Spinal cord (tissue), 10 donors: ENCODE data around the gene ANXA2. TPM values are rescaled to one million over a fixed set of nuclear protein-coding genes. Genes with fewer than 3 reads are reported as not detected.
A peak's percentile ranks its signal among the peaks of the same experiment; 100 is the strongest.

Source experiments
- DNase-seq, 6 donors: peaks; one replicate each; pipeline versions ENCODE4 v3.0.0 to v3.0.0-alpha.2; 2013 to 2015; ENCODE audit warnings: low spot score in 6 of 6, low read depth in 4 of 6
- H3K27ac ChIP-seq: one replicate; pipeline ENCODE4 v1.5.1; 2013; ENCODE audit warnings: low read depth, low read length, control low read depth
- H3K27me3 ChIP-seq: one replicate; pipeline ENCODE4 v1.6.1; 2013; ENCODE audit warnings: low read length; ENCODE audit not compliant: control insufficient read depth, insufficient read depth
- H3K36me3 ChIP-seq: one replicate; pipeline ENCODE4 v1.6.1; 2013; ENCODE audit warnings: low read length; ENCODE audit not compliant: control insufficient read depth, insufficient read depth
- H3K4me1 ChIP-seq: one replicate; pipeline ENCODE4 v1.6.1; 2013; ENCODE audit warnings: low read length; ENCODE audit not compliant: control insufficient read depth, insufficient read depth
- H3K4me3 ChIP-seq: one replicate; pipeline ENCODE4 v1.5.1; 2013; ENCODE audit warnings: low read depth, low read length, control low read depth
- H3K9me3 ChIP-seq: one replicate; pipeline ENCODE4 v1.6.1; 2013; ENCODE audit warnings: low read length; ENCODE audit not compliant: control insufficient read depth, insufficient read depth
- WGBS: methylation state at CpG from one replicate; pipeline ENCODE4 v1.1.5; 2013; ENCODE audit warnings: missing lambda C conversion rate; ENCODE audit not compliant: insufficient coverage; 5-methylcytosine and 5-hydroxymethylcytosine counted together
- polyA plus RNA-seq, 2 donors: library from polyadenylated mRNA; unstranded; fragments of 120-200 nt; gene quantifications; one replicate each; pipeline ENCODE4 v1.2.1, GENCODE V29; 2013; ENCODE audit not compliant: insufficient read length in 2 of 2
- total RNA-seq, 2 donors: library from RNA; depleted of rRNA in 1 of 2; stranded (reverse); fragments of 120-200 nt in 1 of 2; fragments of >200 nt in 1 of 2; gene quantifications; one replicate each; pipeline versions ENCODE4 v1.2.3 to v1.2.4, GENCODE V29; 2013 to 2014
- donor health status: healthy.

The ANXA2 gene
- total and polyA plus RNA-seq, 4 donors: 119 to 1,008 (median 412) TPM

DNA sequence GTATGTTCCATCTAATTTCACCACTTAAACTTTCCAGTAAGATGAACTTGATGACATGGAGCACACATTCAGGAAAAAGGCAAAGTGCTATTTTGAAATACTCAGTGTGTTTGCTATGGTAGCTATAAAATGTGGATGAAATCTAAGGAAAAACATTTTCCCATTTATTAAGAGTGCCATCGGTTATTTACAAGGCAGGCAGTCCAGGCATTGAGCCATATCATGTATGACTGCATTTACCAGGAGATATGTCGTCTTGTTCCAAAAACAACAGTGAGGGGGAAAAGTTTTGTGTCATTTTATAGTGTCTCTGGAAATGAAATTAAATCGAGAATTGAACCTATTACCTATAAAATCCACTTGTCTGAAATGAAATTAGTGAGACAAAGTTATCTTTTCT, 13.7 kb downstream of the ANXA2 start:
- no peaks in the 10 kb centered on the region for H3K27me3 ChIP-seq
- no peak for DNase-seq
- WGBS: no CpG with 5 or more reads among the region's 3 CpGs
- H3K27ac ChIP-seq: no peak overlapping the region
- no peaks in the 10 kb centered on the region for H3K9me3 ChIP-seq
- H3K4me3 ChIP-seq: no peak overlapping the region
- no peaks in the 10 kb centered on the region for H3K36me3 ChIP-seq
- peaks cover 6% of the 10 kb centered on the region for H3K4me1 ChIP-seq

DNA sequence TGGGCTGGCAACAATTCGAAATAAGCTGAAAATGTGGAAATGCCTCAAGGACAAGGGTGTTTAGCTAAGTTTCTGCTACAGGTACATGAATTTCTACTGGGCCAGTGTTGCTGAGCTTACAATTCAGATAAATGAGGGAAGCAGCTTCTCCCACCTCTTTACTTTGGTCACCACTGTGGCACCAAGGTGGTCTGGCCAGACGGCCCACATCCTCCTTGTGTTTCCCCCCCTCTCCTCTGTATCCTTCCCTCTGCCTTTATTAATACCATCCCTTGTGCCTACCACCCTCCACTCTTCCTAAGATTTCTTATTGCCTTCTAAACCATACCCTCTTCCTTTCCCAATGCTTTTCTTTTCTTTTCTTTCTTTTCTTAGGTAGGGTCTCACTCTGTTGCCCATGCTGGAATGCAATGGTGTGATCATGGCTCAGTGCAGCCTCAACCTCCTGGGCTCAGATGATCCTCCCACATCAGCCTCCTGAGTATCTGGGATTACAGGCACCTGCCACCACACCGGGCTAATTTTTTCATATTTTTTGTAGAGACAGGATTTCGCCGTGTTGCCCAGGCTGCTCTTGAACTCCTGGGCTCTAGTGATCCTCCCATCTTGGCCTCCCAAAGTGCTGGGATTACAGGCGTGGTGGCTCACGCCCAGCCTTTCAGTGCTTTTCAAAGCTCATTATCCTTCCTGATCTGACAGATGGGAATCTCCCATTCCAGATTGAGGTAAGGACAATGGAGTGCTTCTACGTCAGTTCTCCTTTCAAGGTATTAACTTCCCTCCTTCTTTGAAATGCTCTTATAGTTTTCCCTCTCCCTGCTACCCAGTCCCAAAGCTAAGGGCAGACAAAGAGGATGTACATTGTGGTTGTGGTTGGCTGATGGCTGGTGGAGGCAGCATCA, 14.8 kb downstream of the ANXA2 start:
- DNase-seq: no peak
- no peak overlapping the region for H3K27ac ChIP-seq
- H3K4me1 ChIP-seq: peaks cover 6% of the 10 kb centered on the region
- no peaks in the 10 kb centered on the region for H3K36me3 ChIP-seq
- no peak overlapping the region for H3K4me3 ChIP-seq
- H3K27me3 ChIP-seq: no peaks in the 10 kb centered on the region
- WGBS: 95% methylated on average over 6 of the region's 8 CpGs
- no peaks in the 10 kb centered on the region for H3K9me3 ChIP-seq

DNA sequence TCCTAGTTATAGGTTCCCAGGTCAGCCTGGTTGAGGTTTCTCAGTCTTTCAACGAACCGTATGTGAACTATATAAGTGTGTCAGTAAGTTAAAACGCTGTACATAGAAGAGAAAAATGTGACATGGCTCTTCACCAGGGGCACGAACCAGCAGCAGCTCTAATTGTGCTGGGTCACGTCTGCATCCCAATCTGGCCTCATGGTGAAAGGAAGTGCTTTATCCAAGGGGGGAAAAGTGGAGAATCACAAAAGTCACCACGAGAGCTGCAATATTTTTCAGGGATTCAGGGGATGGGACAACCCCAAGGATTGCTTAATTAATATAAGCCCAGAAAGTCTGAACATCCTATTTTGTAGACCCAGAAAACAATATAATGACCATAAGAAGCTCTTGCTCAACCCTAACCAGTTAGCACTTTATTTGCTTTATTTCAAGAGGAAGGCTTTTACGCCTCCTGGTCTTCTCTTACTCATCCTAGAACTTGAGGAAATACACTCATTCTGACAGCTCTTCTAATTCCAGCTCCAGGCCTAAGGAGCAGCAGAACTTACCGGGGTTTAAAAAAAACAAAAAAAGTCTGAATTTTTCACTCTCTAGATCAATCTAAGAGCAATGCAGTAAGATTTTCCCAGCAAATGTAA, 16.5 kb downstream of the ANXA2 start:
- DNase-seq: no peak
- no peaks in the 10 kb centered on the region for H3K9me3 ChIP-seq
- H3K27ac ChIP-seq: no peak overlapping the region
- WGBS: 94% methylated on average over 6 of the region's 8 CpGs
- H3K4me3 ChIP-seq: no peak overlapping the region
- no peaks in the 10 kb centered on the region for H3K27me3 ChIP-seq
- H3K36me3 ChIP-seq: no peaks in the 10 kb centered on the region
- peaks cover 6% of the 10 kb centered on the region for H3K4me1 ChIP-seq

DNA sequence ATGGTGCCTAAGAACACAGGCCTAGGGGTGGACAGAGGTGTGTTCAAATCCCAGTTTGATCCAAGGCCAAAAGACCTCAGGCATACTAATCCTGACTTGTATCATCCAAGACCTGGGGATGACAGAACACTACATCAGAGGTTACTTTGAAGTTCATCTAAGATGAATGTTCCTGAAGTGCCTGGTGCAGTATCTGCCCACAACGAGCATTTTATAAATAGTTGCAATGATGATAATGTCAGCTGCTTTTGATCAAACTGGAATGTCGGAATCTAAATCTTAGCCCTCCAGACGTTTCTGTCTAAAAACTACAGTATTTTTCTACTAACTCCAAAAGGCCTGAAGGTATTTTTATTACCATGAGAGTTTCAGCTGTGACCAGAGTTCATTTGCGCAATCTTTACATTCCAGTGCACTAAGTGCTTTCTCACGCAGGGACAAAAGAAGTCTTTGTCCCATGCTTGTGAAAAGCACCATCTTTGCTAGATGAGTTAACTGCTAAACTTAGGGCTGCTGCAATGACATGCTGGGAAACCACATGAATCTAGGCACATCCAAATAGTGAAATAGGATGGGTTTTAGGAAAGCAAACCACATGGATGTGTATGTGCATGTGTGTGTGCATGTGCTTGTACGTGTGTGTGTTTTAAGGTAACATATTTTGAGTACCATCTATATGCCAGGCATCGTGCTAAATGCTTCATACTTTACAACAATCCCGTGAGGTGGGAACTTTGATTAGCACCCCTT, 18.1 kb downstream of the ANXA2 start:
- peaks cover 12% of the 10 kb centered on the region for H3K4me1 ChIP-seq
- DNase-seq: peak in 2 of 6 donors; percentile 50 to 53
- no peaks in the 10 kb centered on the region for H3K36me3 ChIP-seq
- peak overlapping the region; percentile 75 for H3K27ac ChIP-seq
- H3K9me3 ChIP-seq: no peaks in the 10 kb centered on the region
- WGBS: 57% methylated on average over 3 of the region's 8 CpGs
- H3K4me3 ChIP-seq: no peak overlapping the region
- H3K27me3 ChIP-seq: no peaks in the 10 kb centered on the region

DNA sequence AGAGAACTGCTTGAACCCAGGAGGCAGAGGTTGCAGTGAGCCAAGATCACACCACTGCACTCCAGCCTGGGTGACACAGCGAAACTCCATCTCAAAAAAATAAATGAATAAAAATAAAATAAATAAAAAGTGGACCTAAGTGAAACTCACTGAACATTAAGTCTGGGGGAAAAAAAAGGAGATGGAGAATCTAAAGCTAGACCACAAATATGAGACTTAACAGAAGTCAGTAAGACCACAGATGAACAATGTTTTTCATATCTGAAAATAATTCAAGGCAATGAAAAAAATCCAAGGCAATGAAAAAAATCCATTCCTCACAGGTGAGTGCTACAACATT, 18.6 kb downstream of the ANXA2 start:
- DNase-seq: no peak
- Histone ChIP-seq H3K27me3 (no peaks in the 10 kb centered on the region), H3K4me1 (peaks cover 15% of the 10 kb centered on the region), H3K27ac (peak overlapping the region; percentile 75), H3K36me3 (no peaks in the 10 kb centered on the region), H3K9me3 (no peaks in the 10 kb centered on the region), H3K4me3 (no peak overlapping the region)
- no CpG with 5 or more reads among the region's 1 CpG for WGBS

DNA sequence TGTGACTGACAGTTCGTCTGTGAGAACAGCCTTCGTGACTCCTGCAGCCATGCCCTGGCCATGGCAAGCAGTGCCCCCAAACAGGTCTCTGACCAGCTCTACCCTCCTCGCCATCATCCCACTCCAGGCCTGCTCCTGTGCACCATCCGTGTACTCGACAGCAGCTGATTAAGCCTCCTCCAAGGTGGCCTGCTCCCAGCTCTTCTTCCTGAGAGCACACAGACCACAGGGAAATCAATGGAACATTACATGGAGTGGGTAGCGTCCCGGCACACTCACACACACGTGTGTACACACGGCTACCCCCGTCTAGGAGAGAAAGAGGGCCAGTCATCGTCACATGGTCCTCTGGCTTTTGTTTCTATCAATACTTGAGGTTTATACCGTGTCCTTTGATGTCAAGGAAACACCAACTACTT, 21.1 kb downstream of the ANXA2 start:
- no peaks in the 10 kb centered on the region for H3K36me3 ChIP-seq
- 98% methylated on average over 9 of the region's 12 CpGs for WGBS
- DNase-seq: no peak
- H3K27me3 ChIP-seq: no peaks in the 10 kb centered on the region
- no peaks in the 10 kb centered on the region for H3K9me3 ChIP-seq
- peaks cover 22% of the 10 kb centered on the region for H3K4me1 ChIP-seq
- H3K4me3 ChIP-seq: no peak overlapping the region
- H3K27ac ChIP-seq: no peak overlapping the region

DNA sequence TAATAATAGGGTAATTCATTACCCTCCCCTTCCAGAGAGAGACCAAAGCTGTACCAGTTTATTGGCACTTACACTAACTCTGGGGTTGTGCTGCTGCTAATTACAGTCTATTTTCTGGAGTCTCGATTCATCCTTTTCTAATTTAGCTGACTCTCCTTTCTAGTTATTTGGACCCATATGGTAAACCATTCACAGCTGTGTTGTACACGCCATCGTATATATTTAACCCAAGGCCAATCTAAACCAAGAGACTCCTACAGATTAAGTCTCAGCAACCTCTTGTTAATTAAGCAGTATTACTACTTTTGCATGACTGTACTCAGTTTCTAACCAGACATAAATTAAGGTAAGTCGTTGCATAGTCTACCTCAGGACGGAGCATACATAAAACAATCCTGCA, 22.5 kb downstream of the ANXA2 start:
- Histone ChIP-seq H3K4me3 (no peak overlapping the region), H3K9me3 (no peaks in the 10 kb centered on the region), H3K36me3 (no peaks in the 10 kb centered on the region), H3K27me3 (no peaks in the 10 kb centered on the region), H3K4me1 (peaks cover 25% of the 10 kb centered on the region), H3K27ac (no peak overlapping the region)
- DNase-seq: peak in 2 of 6 donors; percentile 48 to 70
- 45% methylated on average over 3 of the region's 5 CpGs for WGBS

DNA sequence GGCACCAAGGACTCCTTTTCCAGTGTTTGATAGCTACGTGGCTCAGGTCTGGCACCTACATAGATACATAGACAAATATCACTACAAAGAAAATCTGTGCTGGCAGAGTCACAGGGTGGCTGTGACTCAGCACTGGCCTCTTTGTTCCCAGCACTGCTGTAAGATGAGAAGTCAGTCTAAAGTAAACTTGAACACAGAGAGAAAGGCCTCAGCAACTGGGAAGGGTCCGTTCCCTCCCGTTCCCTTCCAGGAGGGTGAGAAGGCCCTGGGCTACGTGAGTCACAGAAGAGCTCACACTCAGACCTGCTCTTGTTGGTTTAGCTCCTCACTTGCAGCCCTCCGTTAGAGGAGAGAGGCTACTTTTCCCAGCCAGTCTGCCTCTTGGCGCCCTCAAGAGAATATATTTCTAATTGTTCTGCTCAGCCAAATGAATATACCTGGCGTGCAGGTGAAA, 23.1 kb downstream of the ANXA2 start:
- H3K4me1 ChIP-seq: peaks cover 22% of the 10 kb centered on the region
- no peaks in the 10 kb centered on the region for H3K9me3 ChIP-seq
- H3K36me3 ChIP-seq: no peaks in the 10 kb centered on the region
- 8% methylated on average over 4 of the region's 7 CpGs for WGBS
- DNase-seq: peak in 2 of 6 donors; percentile 54 to 57
- no peak overlapping the region for H3K4me3 ChIP-seq
- no peaks in the 10 kb centered on the region for H3K27me3 ChIP-seq
- peak overlapping the region; percentile 4 for H3K27ac ChIP-seq

DNA sequence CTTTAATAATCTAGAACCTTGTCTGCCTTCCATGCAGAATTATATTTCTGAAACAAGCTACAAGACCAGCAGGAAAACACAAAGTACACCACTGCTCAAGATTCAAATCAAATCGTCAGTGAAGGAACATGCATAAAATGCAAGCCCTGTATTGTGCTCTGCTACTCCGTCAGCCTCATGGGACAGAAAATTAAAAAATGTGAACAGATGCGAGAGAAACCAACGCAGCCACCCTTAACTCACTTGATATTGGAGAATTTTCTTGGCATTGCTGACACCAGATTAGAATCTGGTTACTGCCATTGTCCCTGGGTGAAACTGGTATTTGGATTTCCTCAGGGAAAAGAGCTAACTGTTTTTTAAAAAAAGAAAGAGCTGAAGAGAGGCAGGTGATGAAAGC, 23.6 kb downstream of the ANXA2 start:
- Histone ChIP-seq H3K27me3 (no peaks in the 10 kb centered on the region), H3K36me3 (no peaks in the 10 kb centered on the region), H3K4me3 (no peak overlapping the region), H3K4me1 (peaks cover 22% of the 10 kb centered on the region), H3K27ac (peak overlapping the region; percentile 4), H3K9me3 (no peaks in the 10 kb centered on the region)
- DNase-seq: peak in 1 of 6 donors; percentile 52
- WGBS: no CpG with 5 or more reads among the region's 4 CpGs
